GM21576 (cell line): ENCODE results near the gene PLPPR4.
"Not testable (repeated sequence)": the region's sequence is repeated elsewhere in the genome, so short reads cannot be mapped to it uniquely, and the experiment has no call there.

Experiments used
- ATAC-seq: cut with Tn5 transposase; IDR thresholded peaks from one replicate; pipeline ENCODE4 v1.9.1; 2021; ENCODE audit warnings: mild to moderate bottlenecking, moderate library complexity; ENCODE audit not compliant: unreplicated experiment

Gene PLPPR4, protein sequence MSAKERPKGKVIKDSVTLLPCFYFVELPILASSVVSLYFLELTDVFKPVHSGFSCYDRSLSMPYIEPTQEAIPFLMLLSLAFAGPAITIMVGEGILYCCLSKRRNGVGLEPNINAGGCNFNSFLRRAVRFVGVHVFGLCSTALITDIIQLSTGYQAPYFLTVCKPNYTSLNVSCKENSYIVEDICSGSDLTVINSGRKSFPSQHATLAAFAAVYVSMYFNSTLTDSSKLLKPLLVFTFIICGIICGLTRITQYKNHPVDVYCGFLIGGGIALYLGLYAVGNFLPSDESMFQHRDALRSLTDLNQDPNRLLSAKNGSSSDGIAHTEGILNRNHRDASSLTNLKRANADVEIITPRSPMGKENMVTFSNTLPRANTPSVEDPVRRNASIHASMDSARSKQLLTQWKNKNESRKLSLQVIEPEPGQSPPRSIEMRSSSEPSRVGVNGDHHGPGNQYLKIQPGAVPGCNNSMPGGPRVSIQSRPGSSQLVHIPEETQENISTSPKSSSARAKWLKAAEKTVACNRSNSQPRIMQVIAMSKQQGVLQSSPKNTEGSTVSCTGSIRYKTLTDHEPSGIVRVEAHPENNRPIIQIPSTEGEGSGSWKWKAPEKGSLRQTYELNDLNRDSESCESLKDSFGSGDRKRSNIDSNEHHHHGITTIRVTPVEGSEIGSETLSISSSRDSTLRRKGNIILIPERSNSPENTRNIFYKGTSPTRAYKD

DNA sequence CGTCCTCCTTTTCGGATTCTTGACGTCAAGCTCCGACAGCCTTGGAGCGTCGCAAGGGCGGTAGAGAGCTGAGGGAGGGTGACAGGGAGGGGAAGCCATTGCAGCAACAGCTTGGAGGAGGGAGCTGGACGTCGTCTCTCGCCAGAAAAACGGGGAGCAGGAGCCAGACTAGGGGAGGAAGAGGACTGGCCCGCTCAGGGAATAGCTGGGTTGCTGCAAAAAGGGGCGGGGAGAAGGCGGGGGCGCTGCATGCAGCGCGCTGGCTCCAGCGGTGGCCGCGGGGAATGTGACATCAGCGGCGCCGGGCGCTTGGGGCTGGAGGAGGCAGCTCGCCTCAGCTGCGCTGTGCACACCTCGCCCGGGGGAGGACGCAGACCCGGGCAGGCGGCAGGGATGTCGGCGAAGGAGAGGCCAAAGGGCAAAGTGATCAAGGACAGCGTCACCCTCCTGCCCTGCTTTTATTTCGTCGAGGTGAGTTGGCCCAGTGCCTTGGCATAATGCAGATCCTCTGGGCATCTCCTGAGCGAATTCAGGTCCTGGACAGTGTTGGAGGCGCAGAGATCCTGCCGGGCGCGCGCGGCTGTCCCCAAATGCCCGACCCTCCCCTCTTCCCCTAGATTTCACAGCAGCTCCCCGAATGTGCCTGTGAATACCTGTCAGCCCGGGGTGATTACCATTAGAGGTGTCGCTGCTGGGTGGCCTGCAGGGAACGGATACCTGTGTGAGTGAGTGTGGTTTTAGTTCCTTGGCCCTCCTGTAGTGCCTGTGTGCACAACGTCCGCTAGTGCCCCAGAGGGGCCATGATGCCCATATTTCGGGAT is at the start of gene PLPPR4:
Gene PLPPR4, plus strand, starts transcription at position 292 of the 821 bp plus-strand sequence. Its CDS starts 102 bp downstream, at position 394.
- no peak for ATAC-seq

DNA sequence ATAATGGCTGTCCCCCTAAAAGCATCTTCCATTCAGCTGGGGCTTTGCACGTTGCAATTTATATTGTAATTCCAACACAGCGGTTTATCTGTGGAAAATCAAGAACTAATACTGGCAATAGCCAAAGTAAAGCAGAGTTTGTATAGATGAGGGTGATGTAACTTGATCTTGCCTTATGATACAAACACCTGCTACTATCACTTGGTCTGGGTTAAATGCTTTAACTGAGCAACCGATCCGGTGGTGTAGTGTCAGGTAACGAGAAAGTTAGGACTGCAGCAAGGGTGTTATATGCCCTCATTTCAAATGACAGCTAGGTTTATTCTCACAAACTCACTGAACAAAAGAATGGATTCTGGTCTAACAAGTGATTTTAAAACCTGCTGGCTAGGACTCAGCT is 47.3 kb upstream of the PLPPR4 start:
- ATAC-seq: no peak

DNA sequence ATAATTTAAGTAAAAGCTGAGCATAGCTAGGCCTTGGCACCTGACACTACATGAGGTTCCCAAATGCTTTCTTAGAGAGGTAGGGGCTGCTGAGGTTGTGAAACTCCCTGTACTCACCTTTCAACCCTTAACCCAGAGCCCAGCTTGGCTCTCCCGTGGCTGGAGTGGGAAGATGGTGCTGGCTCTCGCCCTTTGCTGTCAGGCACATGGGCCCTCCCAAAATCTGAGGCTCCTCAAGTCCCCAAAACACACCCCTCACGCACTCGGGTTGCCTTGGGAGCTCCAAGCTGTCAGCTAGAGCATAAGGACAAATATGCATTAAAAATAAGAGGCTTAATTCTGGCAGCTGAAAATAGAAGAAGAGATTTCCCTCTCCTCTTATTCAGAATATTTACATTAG is 46.7 kb upstream of the PLPPR4 start:
- ATAC-seq: no peak

DNA sequence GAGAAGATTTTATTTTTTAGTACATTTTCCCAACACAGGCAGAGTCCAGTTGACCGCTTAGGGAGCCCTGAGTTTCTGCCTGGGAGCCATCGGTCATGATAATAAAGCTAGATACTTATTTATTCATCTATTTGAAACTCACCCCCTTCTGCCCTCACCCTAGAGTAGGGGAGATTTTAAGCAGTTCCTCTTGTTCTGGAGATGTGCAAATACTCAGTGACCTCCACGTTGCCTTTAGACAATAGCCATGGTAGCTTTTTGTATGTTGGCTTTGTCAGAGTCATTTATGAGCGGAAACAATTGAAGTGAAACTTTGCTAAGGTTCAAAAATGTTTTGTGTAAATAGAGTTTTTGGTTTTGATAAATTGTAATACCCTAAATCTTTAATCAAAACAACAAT is 45.7 kb upstream of the PLPPR4 start:
- peak; percentile 17 for ATAC-seq

DNA sequence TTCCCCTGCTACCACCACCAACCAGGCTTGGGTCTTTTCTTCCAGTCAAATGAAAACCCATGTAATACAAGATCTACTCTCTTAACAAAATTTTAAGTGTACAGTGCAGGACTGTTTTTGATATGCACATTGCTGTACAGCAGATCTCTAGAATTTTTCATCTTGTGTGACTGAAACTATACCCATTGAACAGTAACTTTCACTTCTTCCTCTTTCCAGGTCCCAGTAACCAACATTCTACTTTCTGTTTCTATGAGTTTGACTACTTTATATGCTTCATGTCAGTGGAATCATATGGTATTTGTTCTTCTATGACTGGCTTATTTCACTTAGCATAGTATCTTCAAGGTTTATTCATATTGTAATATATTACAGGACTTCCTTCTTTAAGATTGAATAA is 45.3 kb upstream of the PLPPR4 start:
- peak; percentile 95 for ATAC-seq

DNA sequence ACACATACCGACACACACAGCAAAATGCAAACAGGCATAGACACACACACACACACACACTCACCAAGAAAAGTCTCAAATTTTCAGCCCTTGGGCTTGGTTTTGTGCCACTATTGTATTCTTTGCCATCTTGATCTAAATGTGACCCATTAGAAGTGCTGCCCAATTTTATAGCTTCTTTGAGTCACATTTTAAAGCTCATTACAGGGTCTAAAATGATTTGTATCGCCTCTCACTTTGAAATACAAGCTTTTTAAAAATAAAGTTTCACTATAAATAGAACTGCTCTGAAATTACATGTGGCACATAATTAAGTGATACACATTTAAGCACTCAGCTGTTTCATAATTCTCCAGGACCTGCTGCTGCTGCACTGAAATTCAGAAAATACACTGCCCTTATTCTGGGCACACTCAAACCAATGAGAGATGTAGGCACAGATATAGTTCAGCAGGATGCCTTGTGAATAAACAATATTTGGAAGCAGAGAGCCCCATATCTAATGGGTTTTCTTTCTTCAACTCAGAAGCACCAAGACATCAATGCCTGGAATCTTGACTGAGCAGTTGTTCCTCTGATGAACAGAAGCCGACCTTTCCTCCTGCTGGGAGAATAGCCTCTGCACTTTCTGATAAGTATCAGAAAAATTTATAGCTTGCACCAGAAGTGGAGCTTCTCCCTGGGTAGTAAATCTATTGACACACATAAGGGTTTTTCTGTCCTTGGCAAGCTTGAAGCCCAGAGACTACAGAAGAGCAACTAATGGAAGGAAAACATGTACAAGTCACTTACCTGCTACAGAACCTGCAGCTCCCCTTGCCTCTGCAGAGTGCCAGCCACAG is 37.0 kb upstream of the PLPPR4 start:
- no peak for ATAC-seq

DNA sequence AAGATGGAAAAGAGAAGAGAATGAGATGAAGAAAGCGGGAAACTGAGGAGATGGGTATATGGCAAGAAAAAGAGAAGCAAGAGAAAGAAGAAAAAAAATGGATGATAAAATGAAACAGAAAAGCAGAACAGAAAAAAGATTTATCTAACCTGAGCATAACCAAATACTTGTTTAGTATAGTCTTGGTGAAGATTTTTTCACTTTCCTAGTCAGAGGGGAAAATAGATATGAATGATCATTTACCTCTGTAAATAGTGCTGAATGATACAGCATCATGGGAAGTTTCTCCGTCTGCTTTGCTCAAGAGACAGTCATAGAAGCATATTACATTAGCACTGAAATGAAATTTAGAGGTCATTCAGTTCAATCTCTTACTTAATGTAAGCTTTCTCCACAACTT is 36.1 kb upstream of the PLPPR4 start:
- ATAC-seq: no peak

DNA sequence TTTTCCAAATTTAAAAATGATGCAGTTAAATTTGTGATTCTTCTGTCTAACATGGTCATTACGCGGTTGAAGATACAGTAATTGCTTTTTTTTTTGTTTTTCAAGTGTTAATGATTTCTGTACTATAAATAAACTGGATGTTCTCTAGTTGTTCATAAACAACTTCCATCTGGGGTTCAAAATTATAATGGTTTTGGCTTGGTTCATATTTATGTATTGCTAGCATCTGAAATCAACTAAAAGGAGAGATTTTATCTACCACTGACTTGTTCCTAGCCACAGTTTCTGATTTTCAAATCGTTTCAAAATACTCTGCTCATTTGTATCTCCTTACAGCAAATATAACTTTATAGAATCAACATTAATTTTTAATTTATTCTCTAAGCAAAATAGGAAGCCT is 35.2 kb upstream of the PLPPR4 start:
- no peak for ATAC-seq

DNA sequence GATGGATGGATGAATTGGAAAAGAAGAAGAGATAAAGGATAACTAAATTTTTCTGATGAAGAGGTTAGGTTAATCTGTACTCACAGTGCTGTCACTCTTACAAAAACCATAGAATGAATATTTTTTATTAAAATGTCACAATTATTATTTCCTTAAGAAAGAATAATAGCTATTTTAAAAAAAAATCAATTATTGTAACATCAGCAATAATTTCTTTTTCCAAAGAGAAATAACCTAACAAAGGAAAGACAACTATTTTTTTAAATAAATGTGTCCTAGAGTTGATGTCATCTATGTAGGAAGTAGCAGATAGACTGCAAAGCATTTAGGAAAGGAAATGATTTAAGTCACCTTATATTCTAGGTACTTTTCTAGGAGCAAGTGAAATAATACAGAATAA is 33.6 kb upstream of the PLPPR4 start:
- ATAC-seq: no peak

DNA sequence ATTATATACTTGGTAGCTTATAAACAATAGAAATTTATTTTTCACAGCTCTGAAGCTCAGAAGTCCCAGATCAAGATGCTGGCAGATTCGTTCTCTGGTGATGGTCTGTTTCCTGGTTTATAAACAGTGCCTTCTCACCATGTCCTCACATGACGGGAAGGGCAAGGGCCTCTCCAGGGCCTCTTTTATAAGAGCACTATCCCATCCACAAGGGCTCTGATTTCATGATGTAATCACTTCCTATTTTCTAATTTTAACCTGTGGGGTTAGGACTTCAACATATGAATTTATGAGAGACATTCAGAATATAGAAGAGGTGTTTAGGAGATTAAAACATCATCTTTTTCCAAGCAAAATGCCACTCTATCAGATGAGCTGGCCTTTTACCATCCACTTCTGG is 32.1 kb upstream of the PLPPR4 start:
- no peak for ATAC-seq

DNA sequence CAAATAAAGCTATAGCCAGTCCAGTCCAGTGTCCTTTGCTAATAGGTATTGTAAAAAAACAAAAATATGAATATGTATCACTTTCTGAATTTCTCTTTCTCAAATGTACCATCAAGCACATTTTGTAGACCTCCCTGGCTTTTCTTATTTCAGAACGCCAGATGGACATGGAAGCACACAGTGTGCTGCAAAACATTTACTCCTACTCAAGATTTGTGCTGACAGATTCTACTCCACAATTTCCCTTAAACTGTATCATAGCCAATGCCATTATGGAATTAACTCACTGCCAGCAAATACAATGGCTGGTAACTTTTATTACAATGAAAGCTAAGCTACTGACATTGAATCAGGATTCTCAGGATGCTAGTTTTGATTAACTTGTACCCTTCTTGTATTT is 30.8 kb upstream of the PLPPR4 start:
- ATAC-seq: no peak

DNA sequence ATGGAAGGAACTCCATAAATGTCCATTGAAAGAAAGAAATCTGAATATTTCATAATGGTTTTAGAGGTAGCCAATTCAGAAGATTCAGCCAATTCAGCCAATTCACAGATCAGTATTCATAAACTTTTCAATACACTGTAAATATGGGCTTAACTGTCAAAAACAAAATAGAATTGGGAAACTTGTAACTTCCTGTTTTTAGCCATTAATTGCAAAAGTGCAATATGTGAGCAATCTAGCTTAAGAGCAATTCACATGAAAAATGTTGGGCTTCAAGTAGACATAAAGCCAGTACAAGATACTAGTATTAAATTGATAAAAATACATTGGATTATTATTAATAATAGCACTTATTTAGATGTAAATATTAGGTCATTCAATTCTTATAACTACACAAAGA is 27.5 kb upstream of the PLPPR4 start:
- no peak for ATAC-seq

DNA sequence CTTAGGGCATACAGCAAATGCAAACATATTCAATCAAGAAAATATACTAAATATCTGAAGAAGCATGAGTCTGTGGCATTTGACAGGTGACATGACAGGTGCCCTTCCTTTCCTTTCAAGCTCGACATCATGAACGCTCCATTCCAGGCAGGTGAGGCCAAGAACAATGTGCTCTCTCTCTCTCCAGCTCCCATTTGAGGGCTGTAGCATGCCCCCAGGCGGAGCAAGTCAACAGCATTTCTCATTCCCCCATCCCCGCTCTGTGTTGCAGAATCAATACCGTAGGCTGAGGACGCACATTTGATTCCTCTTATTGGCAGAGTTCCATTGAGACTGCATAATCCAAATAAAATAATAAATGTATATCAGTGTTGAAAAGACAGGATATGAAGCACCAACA is 24.6 kb upstream of the PLPPR4 start:
- ATAC-seq: no peak

DNA sequence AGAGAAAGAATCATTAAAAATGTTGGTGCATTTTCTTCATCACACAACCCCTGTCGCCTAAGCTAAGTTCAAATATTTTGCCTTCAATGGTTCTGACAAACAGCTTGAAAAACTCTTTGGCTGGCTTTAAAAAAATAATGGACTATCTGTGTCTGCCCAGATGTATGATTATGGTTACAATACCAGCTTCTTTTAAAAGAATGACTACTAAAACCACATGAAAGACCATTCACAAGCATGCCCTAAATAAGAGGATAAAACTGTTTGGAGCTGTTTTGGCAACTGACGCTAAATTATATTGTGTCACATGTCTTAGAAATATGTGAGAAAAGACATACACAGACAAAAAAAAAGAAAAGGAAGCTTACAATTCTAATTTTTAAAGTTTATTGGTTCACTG is 23.7 kb upstream of the PLPPR4 start:
- no peak for ATAC-seq

DNA sequence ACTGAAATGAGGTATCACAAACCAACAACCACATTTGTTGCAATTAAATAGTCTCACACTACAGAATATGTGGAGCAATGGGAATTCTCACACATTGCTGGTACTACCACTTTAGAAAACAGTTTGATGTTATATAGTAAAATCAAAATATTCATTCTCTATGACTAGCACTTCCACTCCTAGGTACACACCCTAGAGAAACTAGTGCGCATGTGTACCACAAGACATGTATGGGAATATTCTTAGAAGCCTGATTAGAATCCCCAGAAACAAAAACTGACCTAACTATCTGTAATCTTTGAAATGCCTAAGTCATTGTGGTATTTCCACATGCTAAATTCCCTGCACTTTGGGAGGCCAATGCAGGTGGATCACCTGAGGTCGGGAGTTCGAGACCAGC is 18.1 kb upstream of the PLPPR4 start:
- ATAC-seq: no peak

DNA sequence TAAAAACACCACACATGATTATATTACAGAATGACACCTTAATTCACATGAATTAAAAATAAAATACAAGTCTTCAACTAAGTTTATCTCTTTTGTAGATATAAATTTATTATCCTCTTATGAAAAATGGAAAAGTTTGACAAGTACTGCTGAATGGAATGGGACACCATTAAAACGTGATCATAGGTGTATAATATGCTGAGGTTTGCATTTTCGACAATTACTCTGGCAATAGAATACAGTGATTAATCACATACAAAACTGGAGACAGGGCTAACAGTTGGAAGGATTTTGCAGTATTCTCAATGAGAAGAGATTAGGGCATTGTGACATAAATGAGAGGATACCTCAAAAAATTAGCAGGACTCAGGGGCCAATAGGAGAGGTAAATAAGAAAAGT is 17.1 kb upstream of the PLPPR4 start:
- ATAC-seq: no peak

DNA sequence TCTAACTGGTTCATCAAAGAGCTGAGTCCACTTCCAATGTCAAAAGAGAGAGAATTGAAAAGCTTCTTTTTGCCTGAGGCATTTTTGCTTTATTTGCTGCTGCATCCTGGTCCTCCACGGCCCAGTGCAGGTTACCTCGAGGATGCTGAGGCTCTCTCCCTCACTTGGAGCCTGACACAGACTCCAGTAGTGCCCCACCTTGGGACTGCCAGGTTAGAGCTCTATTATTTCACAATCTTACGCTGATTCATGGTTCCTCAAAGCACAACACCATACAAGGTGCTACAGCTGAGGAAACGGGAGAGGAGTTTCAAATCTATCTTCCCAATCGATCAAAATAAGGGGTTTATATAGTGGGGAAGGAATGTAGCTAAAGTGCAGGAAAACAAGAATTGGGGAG is 13.6 kb upstream of the PLPPR4 start:
- ATAC-seq: no peak

DNA sequence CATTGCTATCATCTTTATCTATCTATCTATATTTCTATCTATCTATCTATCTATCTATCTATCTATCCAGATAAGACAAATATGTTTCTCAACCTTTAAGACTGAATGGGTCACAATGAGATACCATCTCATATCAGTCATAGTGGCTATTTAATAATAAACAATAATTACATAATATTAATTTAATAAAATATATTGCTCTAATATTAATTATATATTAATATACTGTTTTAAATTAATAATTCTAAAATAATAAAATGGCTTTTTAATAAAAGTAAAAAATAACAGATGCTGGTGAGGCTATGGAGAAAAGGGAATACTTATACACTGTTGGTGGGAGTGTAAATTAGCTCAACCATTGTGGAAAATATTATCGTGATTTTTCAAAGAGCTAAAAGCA is 13.0 kb upstream of the PLPPR4 start:
- no peak for ATAC-seq

DNA sequence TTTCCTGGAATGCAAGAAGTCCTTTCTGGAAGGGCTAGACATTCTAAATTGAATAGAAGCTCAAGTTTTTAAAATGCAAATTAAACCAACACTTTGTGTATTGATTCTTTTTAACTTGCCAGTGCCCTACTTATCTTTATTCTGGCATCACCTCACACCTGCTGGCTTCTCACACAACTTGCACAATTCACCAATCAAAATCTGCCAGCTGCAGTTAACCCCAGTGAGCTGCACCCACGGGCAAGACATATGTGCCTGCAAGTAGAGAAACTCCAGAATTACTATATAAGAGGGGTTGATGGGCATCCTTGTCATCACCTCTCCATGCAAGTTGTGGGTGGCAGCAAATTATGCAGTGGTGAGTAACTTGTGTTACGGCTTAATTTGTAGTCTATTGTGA is 11.7 kb upstream of the PLPPR4 start:
- no peak for ATAC-seq

DNA sequence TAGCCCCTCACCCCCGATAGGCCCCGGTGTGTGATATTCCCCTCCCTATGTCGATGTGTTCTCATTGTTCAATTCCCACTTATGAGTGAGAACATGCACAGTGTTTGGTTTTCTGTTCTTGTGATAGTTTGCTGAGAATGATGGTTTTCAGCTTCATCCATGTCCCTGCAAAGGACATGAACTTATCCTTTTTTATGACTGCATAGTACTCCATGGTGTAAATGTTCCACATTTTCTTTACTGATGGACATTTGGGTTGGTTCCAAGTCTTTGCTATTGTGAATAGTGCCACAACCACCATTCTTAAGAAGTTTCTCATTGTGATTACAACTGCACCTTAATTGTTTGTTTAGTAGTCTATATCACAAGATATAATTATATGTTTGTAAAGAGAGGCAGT is 3.9 kb upstream of the PLPPR4 start:
- ATAC-seq: not testable (repeated sequence)

DNA sequence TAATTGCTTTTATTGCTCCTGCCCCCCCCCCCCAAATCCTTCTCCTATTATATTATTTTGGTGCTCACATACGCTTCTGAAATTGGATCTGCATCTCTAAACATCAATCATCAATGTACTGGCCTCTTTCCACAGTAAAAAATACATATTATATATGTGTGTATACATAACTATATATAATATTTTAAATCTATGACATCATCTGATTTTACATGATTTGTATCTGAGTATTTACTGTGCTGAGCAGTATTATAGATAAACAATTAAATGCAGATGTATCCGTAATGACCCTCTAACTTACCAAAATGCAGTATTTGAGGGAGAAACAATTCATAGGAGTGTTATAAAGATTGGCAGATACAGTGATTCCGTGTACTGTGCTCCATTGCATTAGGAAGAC is 832 bp downstream of the PLPPR4 start:
- no peak for ATAC-seq
